Stimulated activated CD4-positive, alpha-beta T cell treated with anti-CD3 and anti-CD28 coated beads, Interleukin-15, amount 100 ng/mL, for 24 hours (primary cell): ENCODE data around the gene WNT3A.
"Not testable (repeated sequence)": the region's sequence is repeated elsewhere in the genome, so short reads cannot be mapped to it uniquely, and the experiment has no call there.

Experiments
- DNase-seq: peaks from one replicate; pipeline ENCODE4 v3.0.0-alpha.2; 2020

WNT3A gene, protein sequence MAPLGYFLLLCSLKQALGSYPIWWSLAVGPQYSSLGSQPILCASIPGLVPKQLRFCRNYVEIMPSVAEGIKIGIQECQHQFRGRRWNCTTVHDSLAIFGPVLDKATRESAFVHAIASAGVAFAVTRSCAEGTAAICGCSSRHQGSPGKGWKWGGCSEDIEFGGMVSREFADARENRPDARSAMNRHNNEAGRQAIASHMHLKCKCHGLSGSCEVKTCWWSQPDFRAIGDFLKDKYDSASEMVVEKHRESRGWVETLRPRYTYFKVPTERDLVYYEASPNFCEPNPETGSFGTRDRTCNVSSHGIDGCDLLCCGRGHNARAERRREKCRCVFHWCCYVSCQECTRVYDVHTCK

DNA sequence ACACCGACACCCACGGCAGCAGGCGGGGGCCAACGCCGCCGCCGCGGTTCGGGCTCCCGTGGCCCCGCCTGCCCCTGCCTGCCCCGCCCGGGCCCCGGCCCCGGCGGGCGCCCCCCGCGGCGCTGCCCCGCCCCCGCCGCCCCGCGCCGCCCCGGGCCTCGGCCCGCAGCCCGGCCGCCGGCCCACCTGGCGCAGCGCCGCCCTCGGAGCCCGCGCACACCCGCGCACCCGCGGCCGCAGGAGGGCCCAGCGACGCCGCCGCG is at the start of gene WNT3A:
TSS of gene WNT3A (plus strand) at position 213 of the 263 bp plus-strand sequence. CDS start 131 bp downstream, outside the sequence.
- no peak for DNase-seq

DNA sequence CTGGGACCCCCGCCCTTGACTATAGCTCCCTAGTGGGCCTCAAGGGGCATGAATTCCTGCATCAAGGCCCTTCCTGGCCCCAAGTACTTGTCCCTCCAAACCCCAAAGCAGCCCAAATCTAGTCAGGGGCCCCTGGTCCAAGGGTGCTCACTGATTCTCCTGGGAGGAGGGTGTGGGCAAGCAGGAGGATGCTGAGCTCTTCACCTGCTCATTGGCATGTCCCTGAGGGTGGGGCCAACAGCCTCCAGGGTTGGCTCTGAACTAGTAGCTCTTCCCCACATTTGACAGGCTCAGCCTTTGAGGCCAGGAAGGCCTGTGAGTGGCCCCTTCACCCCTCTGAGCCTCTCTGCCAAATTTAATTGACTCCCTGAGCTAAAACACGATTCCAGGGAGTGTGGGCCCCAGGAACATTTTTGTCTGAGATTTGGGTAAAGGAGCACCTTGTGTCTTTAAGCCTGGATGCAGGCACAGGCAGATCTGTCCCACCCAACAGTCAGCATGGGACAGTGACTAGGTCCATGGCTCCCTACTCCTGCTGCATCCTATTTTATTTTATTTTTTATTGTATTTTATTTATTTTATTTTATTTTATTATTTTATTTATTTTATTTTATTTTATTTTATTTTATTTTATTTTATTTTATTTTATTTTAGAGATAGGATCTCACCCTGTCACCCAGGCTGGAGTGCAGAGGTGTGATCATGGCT is 48.0 kb upstream of the WNT3A start:
- no peak for DNase-seq

DNA sequence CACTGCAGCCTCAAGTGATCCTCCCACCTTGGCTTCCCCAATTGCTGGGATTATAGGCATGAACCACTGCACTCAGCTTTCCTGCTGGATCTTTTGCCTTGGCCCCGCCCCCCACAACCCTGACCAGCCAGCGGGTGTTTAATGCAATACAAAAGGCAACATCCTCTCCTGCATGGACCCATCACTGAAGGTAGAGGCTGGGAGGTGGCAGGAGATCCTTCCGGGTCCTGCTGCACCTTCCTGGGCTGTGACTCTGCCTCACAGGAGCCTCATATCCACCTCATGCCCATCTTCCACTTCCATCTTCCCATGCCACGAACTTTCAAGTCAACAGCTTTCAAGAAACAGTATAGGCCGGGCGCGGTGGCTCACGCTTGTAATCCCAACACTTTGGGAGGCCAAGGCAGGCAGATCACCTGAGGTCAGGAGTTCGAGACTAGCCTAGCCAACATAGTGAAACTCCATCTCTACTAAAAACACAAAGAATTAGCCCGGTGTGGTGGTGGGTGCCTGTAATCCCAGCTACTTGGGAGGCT is 47.4 kb upstream of the WNT3A start:
- DNase-seq, result no peak

DNA sequence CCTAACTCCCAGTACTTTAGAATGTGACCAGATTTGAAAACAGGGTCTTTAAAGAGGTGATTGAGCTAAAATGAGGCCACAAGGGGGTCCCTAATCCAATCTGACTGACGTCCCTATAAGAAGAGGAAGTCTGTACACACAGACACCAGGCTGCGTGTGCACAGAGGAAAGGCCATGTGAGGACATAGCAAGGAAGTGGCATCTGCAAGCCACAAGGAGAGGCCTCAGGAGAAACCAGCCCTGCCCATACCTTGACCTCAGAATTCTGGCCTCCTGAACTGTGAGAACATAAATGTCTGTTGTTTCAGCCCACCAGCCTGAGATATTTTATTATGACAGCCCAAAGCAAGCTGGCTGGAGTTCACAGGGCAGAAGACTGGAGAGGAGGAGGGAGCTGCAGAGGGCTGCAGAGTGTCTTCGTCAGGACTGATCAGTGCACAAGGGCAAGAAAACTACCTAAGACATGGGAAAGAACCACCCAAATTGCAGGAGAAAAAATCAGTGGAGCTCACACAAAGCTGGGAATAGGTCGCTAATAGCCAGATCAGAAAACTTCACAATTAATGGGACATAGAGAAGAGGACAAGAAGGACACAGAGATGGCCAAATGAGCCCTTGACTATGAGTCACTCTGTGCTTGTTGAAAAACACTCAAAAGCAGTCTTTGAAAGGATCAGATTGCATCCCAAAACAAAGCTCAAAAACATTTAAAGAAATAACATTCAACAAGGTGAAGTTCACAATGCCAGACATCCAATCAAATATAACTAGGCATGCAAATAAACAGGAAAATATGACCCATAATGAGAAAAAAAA is 44.9 kb upstream of the WNT3A start:
- no peak for DNase-seq

DNA sequence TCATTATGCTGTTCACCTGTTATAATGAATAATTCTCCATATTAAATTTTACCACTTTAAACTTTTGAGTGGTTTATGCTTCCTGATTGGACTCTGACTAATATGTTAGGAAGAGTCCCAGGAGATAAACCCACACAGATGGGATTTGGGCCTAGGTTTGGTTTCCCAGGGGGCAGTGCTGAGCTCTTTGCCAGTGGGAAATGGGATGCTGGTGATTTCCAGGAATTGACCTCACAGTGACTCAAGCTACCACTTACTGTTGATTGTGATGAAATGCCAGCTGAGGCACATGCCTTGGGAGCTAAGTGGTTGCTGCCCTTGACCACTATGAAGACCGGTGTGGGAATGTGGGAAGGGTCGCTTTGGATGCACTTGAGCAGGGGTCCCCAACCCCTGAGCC is 40.1 kb upstream of the WNT3A start:
- DNase-seq, result not testable (repeated sequence)

DNA sequence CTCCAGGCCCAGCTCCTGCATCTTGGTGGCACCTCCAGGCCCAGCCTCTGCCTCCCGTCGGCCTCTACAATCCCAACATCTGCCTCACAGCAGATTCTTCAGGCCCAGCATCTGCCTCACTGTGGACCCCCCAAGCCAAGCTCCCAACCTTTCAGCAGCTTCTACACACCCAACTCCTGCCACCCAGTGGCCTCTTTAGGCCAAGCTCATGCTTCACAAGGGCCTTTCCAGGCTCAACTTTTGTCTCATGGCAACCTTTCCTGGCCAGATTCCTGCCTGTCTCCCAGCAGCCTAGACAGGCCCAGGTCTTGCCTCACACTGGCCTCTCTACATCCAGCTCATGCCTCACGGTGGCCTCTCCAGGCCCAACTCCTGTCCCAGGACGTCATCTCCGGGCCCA is 39.0 kb upstream of the WNT3A start:
- DNase-seq, result not testable (repeated sequence)

DNA sequence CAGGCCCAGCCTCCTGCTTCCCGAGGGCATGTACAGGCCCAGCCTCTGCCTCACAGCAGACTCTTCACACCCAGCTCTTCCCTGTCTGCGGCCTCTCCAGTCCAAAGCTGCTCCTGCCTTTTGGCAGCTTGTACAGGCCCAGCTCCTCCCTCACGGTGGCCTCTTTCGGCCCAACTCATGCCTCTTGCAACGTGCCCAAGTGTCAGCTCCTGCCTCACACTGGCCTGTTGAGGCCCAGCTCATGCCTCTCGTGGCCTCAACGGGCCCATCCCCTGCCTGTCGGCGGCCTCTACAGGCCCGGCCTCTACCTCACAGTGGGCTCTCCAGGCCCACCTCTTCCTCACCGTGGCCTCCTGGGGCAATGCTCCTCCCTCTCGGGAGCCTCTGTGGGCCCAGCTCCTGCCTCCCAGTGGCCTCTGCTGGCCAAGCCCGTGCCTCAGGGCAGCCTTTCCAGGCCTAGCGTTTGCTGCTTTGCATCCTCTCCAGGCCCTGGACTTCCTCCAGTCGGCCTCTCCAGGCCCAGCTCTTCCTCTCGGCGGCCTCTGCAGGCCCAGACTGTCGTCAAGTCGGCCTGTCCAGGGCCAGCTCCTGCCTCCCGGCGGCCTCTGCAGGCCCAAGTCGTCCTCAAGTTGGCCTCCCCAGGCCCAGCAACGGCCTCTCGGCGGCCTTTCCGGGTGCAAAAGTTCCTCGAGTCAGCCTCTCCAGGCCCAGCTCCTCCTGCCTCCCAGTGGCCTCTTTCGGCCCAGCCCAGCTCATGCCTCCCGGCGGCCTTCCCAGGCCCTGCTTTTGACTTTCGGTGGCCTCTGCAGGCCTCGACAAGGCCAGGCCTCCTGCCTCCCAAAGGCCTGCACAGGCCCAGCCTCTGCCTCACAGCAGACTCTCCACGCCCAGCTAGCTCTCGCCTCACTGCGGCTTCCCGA is 36.5 kb upstream of the WNT3A start:
- DNase-seq, result not testable (repeated sequence)

DNA sequence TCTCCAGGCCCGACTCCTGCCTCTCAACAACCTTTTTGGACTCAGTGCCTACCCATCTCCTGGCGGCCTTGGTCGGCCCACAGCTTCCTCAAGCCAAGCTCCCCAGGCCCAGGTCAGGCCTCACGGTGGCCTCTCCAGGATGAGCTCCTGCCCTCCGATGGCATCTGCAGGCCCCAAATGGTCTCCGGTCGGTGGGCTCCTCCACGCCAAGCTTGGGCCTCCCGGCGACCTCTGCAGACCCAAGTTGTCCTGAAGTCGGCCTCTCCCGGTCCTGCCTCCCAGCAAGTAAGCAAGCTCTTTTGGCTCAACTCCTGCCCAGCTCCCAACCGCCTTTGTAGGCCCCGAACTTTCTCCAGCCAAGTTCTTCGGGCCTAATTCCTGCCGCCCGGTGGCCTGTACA is 35.6 kb upstream of the WNT3A start:
- DNase-seq, result not testable (repeated sequence)

DNA sequence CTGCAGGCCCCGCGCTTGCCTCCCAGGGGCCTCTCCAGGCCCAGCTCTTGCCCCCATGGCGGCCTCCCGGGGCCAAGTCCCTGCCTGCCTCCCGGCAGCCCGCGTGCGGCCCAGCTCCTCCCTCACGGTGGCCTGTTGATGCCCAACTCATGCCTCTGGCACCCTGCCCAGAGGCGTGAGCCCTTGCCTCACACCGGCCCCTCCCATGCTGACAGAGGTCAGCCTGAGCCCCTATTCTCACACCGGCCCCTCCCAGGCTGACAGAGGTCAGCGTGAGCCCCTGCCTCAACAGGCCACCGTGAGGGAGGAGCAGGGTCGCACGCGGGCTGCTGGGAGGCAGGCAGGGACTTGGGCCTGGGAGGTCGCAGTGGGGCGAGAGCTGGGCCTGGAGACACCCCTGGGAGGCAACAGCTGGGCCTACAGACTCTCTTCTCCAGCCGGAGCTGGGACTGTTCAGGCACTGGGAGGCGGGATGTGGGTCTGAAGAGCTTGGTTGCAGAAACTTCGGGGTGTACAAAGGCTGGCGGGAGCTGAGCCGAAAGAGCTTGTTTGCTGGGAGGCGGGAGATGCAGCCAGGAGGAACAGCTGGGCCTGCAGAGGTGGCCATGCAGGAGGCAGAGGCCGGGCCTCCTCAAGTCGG is 35.0 kb upstream of the WNT3A start:
- not testable (repeated sequence) for DNase-seq

DNA sequence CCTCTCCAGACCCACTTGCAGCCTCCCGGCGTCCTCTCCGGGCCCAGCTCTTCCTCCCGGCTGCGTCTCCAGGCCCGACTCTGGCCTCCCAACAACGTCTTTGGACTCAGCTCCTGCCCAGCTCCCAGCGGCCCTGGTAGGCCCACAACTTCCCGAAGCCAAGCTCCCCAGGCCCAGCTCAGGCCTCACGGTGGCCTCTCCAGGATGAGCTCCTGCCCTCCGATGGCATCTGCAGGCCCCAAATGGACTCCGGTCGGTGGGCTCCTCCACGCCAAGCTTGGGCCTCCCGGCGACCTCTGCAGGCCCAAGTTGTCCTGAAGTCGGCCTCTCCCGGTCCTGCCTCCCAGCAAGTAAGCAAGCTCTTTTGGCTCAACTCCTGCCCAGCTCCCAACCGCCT is 34.5 kb upstream of the WNT3A start:
- DNase-seq, result not testable (repeated sequence)

DNA sequence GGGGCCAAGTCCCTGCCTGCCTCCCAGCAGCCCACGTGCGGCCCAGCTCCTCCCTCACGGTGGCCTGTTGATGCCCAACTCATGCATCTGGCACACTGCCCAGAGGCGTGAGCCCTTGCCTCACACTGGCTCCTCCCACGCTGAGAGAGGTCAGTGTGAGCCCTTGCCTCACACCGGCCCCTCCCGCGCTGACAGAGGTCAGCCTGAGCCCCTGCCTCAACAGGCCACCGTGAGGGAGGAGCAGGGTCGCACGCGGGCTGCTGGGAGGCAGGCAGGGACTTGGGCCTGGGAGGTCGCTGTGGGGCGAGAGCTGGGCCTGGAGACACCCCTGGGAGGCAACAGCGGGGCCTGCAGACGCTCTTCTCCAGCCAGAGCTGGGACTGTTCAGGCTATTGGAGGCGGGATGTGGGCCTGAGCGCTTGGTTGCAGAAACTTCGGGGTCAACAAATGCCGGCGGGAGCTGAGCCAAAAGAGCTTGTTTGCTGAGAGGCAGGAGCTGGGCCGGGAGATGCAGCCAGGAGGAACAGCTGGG is 33.9 kb upstream of the WNT3A start:
- DNase-seq, result not testable (repeated sequence)

DNA sequence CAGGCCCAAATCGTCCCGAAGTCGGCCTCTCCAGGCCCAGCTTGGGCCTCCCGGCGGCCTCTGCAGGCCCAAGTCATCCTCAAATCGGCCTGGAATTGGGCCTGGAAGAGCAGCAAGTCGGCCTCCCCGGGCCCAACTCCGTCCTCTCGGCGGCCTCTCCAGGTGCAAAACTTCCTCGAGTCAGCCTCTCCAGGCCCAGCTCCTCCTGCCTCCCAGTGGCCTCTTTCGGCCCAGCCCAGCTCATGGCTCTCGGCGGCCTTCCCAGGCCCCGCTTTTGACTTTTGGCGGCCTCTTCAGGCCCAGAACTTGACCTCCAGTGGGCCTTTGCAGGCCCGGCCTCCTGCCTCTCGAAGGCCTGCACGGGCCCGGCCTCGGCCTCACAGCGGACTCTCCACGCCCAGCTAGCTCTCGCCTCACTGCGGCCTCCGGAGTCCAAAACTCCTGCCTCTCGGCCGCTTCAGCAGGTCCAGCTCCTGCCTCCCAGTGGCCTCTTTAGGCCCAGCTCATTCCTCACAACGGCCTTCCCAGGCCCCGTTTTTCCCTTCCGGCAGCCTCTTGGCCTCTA is 33.0 kb upstream of the WNT3A start:
- DNase-seq, result not testable (repeated sequence)

DNA sequence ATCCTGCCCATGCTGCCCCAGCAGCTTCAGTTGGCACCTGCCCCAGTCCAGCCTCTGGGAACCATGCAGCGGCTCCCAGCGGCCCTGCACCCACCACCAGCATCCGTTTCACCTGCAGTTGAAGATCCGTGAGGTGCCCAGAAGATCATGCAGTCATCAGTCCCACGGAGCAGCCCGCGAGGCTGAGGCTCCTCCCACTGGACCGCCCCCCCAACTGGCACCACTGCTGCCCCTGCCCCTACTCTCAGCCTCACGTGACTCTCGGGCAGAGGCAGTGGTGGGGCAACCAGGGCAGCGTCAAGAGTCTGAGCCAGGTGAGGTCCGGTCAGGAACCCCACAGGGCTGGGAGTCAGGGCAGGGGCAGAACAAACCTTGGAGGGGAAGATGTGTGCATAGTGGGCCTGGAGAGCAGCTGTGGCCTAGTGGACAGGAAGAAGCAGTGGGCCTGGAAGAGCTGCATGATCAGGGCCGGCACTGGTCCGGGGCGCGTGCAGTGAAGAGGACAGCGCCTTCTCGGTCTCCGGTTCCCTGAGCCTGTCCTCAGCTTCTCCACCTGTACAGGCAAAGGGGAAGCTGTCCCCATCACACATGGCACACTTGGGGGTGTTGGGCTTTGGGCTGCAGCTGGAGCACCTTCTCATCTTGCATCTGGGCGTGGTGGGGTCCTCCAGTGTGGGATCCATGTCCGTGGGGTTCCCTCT is 31.1 kb upstream of the WNT3A start:
- DNase-seq, result not testable (repeated sequence)

DNA sequence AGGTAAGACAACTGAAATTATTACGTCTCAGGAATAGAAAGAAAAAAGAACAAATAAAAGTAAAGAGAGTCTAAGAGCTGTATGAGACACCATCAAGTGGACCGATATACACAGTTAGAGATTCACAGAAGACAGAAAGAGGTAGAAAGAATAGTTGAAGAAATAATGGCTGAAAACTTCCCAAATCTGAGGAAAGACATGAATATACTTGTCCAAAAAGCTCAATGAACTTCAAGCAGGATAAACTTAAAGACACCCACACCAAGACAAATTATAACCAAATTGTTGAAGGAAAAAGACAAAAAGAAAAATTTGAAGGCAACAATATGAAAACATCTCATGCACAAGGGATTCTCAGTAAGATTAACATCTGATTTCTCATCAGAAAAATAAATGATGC is 19.6 kb upstream of the WNT3A start:
- no peak for DNase-seq

DNA sequence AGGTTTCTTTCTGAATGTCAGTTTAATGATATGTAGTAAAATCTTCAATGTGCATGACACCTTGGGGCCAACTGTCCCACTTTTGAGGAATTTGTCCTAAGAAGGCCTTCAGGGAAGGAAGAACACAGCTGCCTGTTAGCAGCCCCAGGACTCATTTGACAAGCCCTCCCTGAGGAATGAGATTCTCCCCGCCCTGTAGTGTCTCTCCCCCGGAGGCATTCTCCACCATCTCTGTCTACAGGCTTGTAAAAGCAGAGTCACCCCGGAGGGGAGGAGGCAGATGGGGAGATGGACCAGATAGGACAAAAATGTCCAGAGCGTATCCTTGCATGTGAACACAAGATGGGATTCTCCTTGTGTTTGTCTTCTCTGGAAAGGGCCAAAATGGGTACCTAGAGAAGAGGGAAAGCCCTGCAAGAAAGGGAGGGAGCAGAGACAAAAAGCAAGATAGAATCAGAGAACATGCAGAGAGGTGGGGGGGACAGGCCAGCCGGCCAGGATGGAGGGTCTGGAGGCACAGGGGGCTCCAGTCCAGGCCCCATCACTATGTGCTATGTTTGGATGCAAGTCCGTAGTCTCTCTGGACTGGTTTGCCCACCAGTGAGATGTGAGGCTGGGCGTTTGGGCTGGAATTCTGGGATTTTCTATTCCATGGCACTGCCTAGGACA is 12.0 kb upstream of the WNT3A start:
- no peak for DNase-seq

DNA sequence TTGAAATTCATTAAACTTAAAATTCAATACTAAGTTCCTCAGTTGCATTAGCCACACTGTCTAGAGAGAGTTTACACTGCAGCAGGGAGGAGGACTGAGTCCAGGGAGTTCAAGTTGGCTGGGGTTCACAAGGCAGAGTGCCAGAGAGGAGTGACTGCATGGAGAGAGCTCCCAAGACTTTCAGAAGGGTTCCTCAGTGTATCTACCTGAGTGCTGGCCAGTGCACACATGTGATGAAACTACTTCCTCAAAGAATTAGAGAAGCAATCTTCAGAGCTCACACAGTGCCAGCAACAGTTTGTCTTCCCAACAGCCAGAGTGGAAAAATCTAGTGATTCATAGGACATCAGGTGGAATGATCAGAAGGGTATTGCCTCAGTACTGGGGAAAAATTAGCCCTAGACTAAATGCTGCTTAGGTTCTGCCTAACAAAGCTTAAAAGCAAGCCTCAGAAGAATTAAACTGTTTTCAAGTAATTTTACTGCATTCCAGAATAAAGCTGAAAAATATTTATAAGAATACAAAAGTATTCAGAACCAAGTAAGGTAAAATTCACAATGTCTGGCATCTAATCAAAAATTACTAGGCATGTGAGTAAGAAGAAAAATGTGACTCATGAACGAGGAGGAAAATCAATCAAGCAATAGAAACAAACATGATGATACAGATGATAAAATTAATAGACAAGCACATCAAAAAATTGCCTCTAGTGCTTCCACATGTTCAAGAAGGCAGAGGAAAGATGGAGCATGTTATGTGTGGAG is 10.4 kb upstream of the WNT3A start:
- DNase-seq, result no peak

DNA sequence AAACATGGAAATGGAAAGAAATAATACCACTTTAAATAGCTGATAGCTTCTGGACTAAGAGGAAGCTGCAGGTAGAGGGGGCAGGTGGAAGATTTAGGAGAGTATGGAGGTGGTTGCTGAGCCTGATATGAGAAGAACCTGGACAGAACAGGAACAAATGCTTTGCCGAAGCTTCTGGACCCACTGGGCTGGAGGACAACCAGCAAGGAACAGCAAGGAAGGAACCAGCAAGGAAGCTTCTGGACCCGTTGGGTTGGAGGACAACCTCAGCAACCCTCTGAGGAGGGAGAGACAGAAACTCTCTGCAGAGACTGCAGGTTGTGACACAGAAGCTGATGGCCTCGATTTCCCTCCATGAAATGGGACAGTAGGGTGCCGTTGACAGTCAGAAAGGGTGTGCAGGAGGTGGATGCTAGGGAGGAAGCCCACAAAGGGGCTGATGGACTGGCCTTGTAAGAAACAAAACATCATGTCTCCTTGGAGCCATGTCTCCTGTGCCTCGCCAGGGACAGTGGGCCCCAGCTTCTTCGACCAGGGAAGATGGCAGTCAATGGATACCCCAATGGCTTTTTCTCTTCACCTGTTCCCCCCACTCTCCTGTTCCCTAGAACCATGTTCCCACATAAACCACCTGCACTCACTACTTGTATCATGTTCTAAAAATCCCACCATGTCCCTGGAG is 8.3 kb upstream of the WNT3A start:
- no peak for DNase-seq
